ENCODE results near the gene CFP.

CFP gene

GRCh38 chrX:47650164-47651042 lies 20.7 kb upstream of the CFP start, which contains the start of gene ELK1:
Gene ELK1, minus strand, starts transcription at chrX:47650563. Its CDS starts 9,122 bp downstream, at chrX:47641441.
- no peaks in the 10 kb centered on the region for H3K36me3 ChIP-seq (ENCODE audit: control insufficient read depth, insufficient read depth, low read length)
- peaks cover 2% of the 10 kb centered on the region for H3K4me1 ChIP-seq (ENCODE audit: control insufficient read depth, insufficient read depth, low read length)
- no peak within 1 kb of the TSS for H3K9ac ChIP-seq (ENCODE audit: low read length)
- H3K27me3 ChIP-seq (ENCODE audit: control insufficient read depth, insufficient read depth, low read length): no peaks in the 10 kb centered on the region
- peak within 1 kb of the TSS; percentile 79 for H3K4me3 ChIP-seq (ENCODE audit: low read length)
- H3K27ac ChIP-seq (ENCODE audit: low read depth, low read length): peak within 1 kb of the TSS; percentile 81

DNA sequence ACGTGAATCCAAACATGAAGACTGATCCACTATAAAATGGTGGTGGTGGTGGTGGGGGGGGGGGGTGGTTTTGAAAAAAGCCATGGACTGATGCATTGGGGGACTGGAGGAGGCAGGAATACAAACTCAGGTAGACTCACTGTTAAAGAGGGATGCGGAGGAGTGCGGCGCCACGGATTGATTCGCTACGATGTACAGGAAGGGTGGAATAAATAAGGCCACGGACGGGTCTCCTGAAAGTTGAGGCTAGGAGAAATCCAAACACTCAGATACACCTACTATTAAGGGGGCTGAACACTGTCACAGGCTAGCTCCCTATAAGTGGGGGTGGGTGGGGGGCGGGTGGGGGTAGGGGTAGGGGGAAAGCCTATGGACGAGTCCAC lies 20.0 kb upstream of the CFP start:
- peak overlapping the region; percentile 79 for H3K4me3 ChIP-seq (ENCODE audit: low read length)
- no peak overlapping the region for H3K27ac ChIP-seq (ENCODE audit: low read depth, low read length)
- H3K4me1 ChIP-seq (ENCODE audit: control insufficient read depth, insufficient read depth, low read length): peaks cover 2% of the 10 kb centered on the region
- H3K36me3 ChIP-seq (ENCODE audit: control insufficient read depth, insufficient read depth, low read length): no peaks in the 10 kb centered on the region
- no peak overlapping the region for H3K9ac ChIP-seq (ENCODE audit: low read length)
- H3K27me3 ChIP-seq (ENCODE audit: control insufficient read depth, insufficient read depth, low read length): no peaks in the 10 kb centered on the region

DNA sequence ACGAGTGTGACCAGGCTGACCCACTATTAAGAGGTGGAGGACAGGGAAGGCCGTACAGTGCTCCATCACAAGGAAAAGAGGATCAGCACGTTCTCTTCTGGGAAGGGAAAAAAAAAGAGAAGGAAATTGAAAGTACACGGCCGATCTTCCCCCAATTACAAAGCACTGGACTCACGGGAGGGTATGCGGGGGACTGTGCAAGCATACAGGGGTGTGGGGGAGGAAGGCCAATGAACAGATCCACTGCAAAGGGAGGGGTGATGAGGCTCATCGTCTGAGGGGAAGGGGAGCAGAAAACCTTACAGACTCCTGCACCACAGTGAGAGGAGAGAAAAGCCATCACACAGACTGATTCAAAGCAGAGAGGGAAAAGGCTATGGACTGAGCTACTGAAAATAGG lies 19.5 kb upstream of the CFP start:
- no peak overlapping the region for H3K27ac ChIP-seq (ENCODE audit: low read depth, low read length)

GRCh38 chrX:47648376-47648775 lies 18.6 kb upstream of the CFP start:
- H3K36me3 ChIP-seq (ENCODE audit: control insufficient read depth, insufficient read depth, low read length): no peaks in the 10 kb centered on the region
- no peaks in the 10 kb centered on the region for H3K27me3 ChIP-seq (ENCODE audit: control insufficient read depth, insufficient read depth, low read length)
- H3K4me1 ChIP-seq (ENCODE audit: control insufficient read depth, insufficient read depth, low read length): peaks cover 2% of the 10 kb centered on the region
- H3K4me3 ChIP-seq (ENCODE audit: low read length): no peak overlapping the region
- no peak overlapping the region for H3K27ac ChIP-seq (ENCODE audit: low read depth, low read length)
- H3K9ac ChIP-seq (ENCODE audit: low read length): no peak overlapping the region

More for the DNA sequence above, 19.5 kb upstream of the CFP start:
- H3K4me3 ChIP-seq (ENCODE audit: low read length): peak overlapping the region; percentile 5
- H3K36me3 ChIP-seq (ENCODE audit: control insufficient read depth, insufficient read depth, low read length): no peaks in the 10 kb centered on the region
- H3K9ac ChIP-seq (ENCODE audit: low read length): no peak overlapping the region
- H3K27me3 ChIP-seq (ENCODE audit: control insufficient read depth, insufficient read depth, low read length): no peaks in the 10 kb centered on the region
- peaks cover 2% of the 10 kb centered on the region for H3K4me1 ChIP-seq (ENCODE audit: control insufficient read depth, insufficient read depth, low read length)

DNA sequence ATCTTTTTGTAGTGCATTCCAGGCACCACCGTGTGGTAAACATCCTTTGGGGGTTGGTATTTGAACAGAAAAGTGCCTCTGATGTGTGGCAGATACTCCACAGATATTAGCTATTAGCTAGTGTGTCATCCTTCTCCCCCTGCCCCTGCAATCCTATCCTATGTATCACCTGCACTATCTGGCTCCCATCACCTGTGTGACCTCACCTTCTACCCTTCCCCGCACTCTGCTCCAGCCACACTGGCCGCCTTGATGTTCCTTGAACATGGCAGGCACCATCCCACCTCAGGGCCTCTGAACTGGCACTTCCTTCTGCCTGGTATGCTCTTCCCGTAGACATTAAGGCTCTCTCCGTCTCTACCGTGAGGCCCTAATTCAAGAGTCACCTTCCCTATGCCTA lies 16.9 kb upstream of the CFP start:
- no peak overlapping the region for H3K4me3 ChIP-seq (ENCODE audit: low read length)
- no peak overlapping the region for H3K27ac ChIP-seq (ENCODE audit: low read depth, low read length)
- H3K36me3 ChIP-seq (ENCODE audit: control insufficient read depth, insufficient read depth, low read length): no peaks in the 10 kb centered on the region
- H3K9ac ChIP-seq (ENCODE audit: low read length): no peak overlapping the region
- H3K27me3 ChIP-seq (ENCODE audit: control insufficient read depth, insufficient read depth, low read length): no peaks in the 10 kb centered on the region
- H3K4me1 ChIP-seq (ENCODE audit: control insufficient read depth, insufficient read depth, low read length): peaks cover 2% of the 10 kb centered on the region

GRCh38 chrX:47645530-47645929 lies 15.8 kb upstream of the CFP start:
- H3K27ac ChIP-seq (ENCODE audit: low read depth, low read length): no peak overlapping the region
- no peak overlapping the region for H3K9ac ChIP-seq (ENCODE audit: low read length)
- H3K4me1 ChIP-seq (ENCODE audit: control insufficient read depth, insufficient read depth, low read length): no peaks in the 10 kb centered on the region
- H3K4me3 ChIP-seq (ENCODE audit: low read length): no peak overlapping the region
- no peaks in the 10 kb centered on the region for H3K27me3 ChIP-seq (ENCODE audit: control insufficient read depth, insufficient read depth, low read length)
- no peaks in the 10 kb centered on the region for H3K36me3 ChIP-seq (ENCODE audit: control insufficient read depth, insufficient read depth, low read length)

- Histone ChIP-seq H3K36me3 (ENCODE audit: control insufficient read depth, insufficient read depth, low read length) (peaks cover 2% of the 10 kb centered on the region), H3K4me1 (ENCODE audit: control insufficient read depth, insufficient read depth, low read length) (no peaks in the 10 kb centered on the region), H3K9ac (ENCODE audit: low read length) (no peak overlapping the region), H3K27ac (ENCODE audit: low read depth, low read length) (no peak overlapping the region), H3K4me3 (ENCODE audit: low read length) (no peak overlapping the region), H3K27me3 (ENCODE audit: control insufficient read depth, insufficient read depth, low read length) (no peaks in the 10 kb centered on the region)
Observed at GRCh38 chrX:47644557-47645091, 14.9 kb upstream of the CFP start.

- Histone ChIP-seq H3K4me1 (ENCODE audit: control insufficient read depth, insufficient read depth, low read length) (no peaks in the 10 kb centered on the region), H3K36me3 (ENCODE audit: control insufficient read depth, insufficient read depth, low read length) (peaks cover 2% of the 10 kb centered on the region), H3K9ac (ENCODE audit: low read length) (no peak overlapping the region), H3K4me3 (ENCODE audit: low read length) (no peak overlapping the region), H3K27me3 (ENCODE audit: control insufficient read depth, insufficient read depth, low read length) (no peaks in the 10 kb centered on the region), H3K27ac (ENCODE audit: low read depth, low read length) (no peak overlapping the region)
Observed at GRCh38 chrX:47643926-47644325, 14.2 kb upstream of the CFP start.

GRCh38 chrX:47638816-47639215 lies 9.1 kb upstream of the CFP start:
- Histone ChIP-seq H3K27me3 (ENCODE audit: control insufficient read depth, insufficient read depth, low read length) (no peaks in the 10 kb centered on the region), H3K9ac (ENCODE audit: low read length) (no peak overlapping the region), H3K36me3 (ENCODE audit: control insufficient read depth, insufficient read depth, low read length) (peaks cover 2% of the 10 kb centered on the region), H3K4me1 (ENCODE audit: control insufficient read depth, insufficient read depth, low read length) (no peaks in the 10 kb centered on the region), H3K27ac (ENCODE audit: low read depth, low read length) (no peak overlapping the region), H3K4me3 (ENCODE audit: low read length) (no peak overlapping the region)

- Histone ChIP-seq H3K4me1 (ENCODE audit: control insufficient read depth, insufficient read depth, low read length) (no peaks in the 10 kb centered on the region), H3K9ac (ENCODE audit: low read length) (no peak overlapping the region), H3K36me3 (ENCODE audit: control insufficient read depth, insufficient read depth, low read length) (peaks cover 2% of the 10 kb centered on the region), H3K27me3 (ENCODE audit: control insufficient read depth, insufficient read depth, low read length) (no peaks in the 10 kb centered on the region), H3K4me3 (ENCODE audit: low read length) (no peak overlapping the region), H3K27ac (ENCODE audit: low read depth, low read length) (no peak overlapping the region)
Observed at GRCh38 chrX:47637546-47638195, 7.9 kb upstream of the CFP start.

DNA sequence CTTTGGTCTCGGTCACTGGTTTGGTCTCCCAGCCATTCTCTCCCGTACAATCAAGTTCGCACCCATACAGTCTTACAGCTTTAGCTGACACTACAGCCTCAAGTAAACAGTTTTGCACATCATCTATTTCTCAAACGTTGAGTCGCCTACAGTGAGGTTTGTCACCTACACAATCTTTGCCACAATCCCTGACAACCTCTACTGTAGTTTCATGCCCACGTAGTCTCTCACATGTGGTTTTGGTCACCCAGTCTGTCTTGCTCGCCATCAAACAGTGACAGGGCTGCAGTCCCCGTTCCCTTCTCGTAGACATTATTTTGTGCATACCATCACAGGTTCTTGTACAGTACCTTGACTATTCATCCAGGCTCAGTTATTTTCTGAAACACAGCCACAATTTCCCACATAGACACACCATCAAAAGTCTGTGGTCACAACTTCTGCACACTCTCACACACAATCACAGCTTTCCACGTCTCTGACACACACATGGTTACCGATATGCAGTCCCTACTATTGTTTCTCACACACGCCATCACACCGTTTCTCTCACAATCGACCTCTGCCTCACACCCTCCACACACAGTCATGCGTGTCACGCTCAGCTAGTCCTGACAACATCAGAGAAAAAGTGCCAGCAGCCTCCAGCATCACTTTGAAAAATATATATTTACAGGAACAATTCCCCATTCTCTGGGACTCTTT lies 5.3 kb upstream of the CFP start:
- Histone ChIP-seq H3K4me1 (ENCODE audit: control insufficient read depth, insufficient read depth, low read length) (no peaks in the 10 kb centered on the region), H3K4me3 (ENCODE audit: low read length) (no peak overlapping the region), H3K27me3 (ENCODE audit: control insufficient read depth, insufficient read depth, low read length) (no peaks in the 10 kb centered on the region), H3K27ac (ENCODE audit: low read depth, low read length) (no peak overlapping the region), H3K9ac (ENCODE audit: low read length) (no peak overlapping the region), H3K36me3 (ENCODE audit: control insufficient read depth, insufficient read depth, low read length) (peaks cover 2% of the 10 kb centered on the region)

All from rectal smooth muscle tissue (tissue), 1 donor.